BJ (cell line): ENCODE results near the gene CYB561D1. TPM values are rescaled to one million over a fixed set of nuclear protein-coding genes. Genes with fewer than 3 reads are reported as not detected.
"Not testable (repeated sequence)": the region's sequence is repeated elsewhere in the genome, so short reads cannot be mapped to it uniquely, and the experiment has no call there.

Experiments
- CTCF ChIA-PET: fragments of 350-600 bp; formaldehyde crosslinking; extraction: SDS; loops from one replicate; lab custom pipeline; 2021; ENCODE audit warnings: antibody characterized with exemption, inconsistent platforms; lab: Yijun Ruan, JAX
- POLR2A ChIA-PET: fragments of 300-600 bp; sonication (Branson Sonifier 250); formaldehyde crosslinking; extraction: SDS; loops from one replicate; lab custom pipeline; 2021; ENCODE audit warnings: antibody characterized with exemption; lab: Charles Lee
- DNase-seq: peaks from one replicate; pipeline ENCODE4 v3.0.0-alpha.2; 2011; ENCODE audit warnings: low read depth
- H3K27me3 ChIP-seq: 2 replicates; pipeline ENCODE4 v1.6.0; 2011; ENCODE audit warnings: low read length; ENCODE audit not compliant: control insufficient read depth, insufficient read depth
- H3K36me3 ChIP-seq: 2 replicates; pipeline ENCODE4 v1.5.1; 2011; ENCODE audit warnings: low read length; ENCODE audit not compliant: control insufficient read depth, insufficient read depth
- H3K4me3 ChIP-seq: 2 replicates; pipeline ENCODE4 v1.5.1; 2011; ENCODE audit warnings: low read depth, mild to moderate bottlenecking, control low read depth, low read length
- CTCF ChIP-seq: IDR thresholded peaks from 2 replicates; pipeline ENCODE4 v1.5.1; 2011; ENCODE audit warnings: low read depth, mild to moderate bottlenecking, control low read depth, inconsistent platforms, low read length, moderate library complexity; ENCODE audit not compliant: insufficient read depth
- polyA minus RNA-seq: library from RNA; depleted of rRNA, polyadenylated mRNA; stranded (reverse); fragments of >200 nt; gene quantifications from 2 replicates; pipeline ENCODE4 v1.2.3, GENCODE V29; 2011; rRNA and poly(A)+ RNA removed
- polyA plus RNA-seq: library from polyadenylated mRNA; depleted of rRNA; stranded (reverse); fragments of >200 nt; gene quantifications from 2 replicates; pipeline ENCODE4 v1.2.3, GENCODE V29; 2011; rRNA removed

Gene CYB561D1
- polyA plus RNA-seq (8.2 and 10.8 TPM in 2 replicates), polyA minus RNA-seq (9.3 and 14.3 TPM in 2 replicates)

- ChIA-PET CTCF (interaction anchor here (0.6 to 32.2 kb wide), 27 partner anchors 9 to 445 kb away, joined by 3 to 1371 read pairs (median 4); partner anchors contain the start of genes AMIGO1, ATXN7L2, GNAI3 and GPR61), POLR2A (interaction anchor here (1.1 kb wide), 1 partner anchor 67 kb away, joined by 26 read pairs; no protein-coding TSS in a partner anchor)
- no peaks in the 10 kb centered on the region for H3K27me3 ChIP-seq
- H3K36me3 ChIP-seq: peaks cover 32% of the 10 kb centered on the region
- DNase-seq: no peak
- peak; percentile 87 for TF ChIP-seq CTCF
- peak within 1 kb of the TSS; percentile 83 for H3K4me3 ChIP-seq
Observed at GRCh38 chr1:109493805-109494539, at the start of gene CYB561D1. TSS of gene CYB561D1 (plus strand) at chr1:109494094. CDS start at chr1:109494140, 46 bp downstream.

GRCh38 chr1:109444346-109444745 is 49.5 kb upstream of the CYB561D1 start:
- TF ChIP-seq CTCF: no peak
- Histone ChIP-seq H3K27me3 (no peaks in the 10 kb centered on the region), H3K36me3 (no peaks in the 10 kb centered on the region), H3K4me3 (no peak overlapping the region)
- ChIA-PET CTCF (interaction anchor here (1.2 kb wide), 2 partner anchors 9 to 14 kb away, joined by 3 to 4 read pairs; no protein-coding TSS in a partner anchor), POLR2A (no interaction called here)
- no peak for DNase-seq

GRCh38 chr1:109445949-109446695 is 47.8 kb upstream of the CYB561D1 start:
- DNase-seq: peak; percentile 96
- H3K36me3 ChIP-seq, H3K4me3 ChIP-seq, H3K27me3 ChIP-seq, CTCF ChIA-PET: not testable (repeated sequence)
- POLR2A ChIA-PET: interaction anchor here (0.7 to 1.0 kb wide), 2 partner anchors 21 to 170 kb away, joined by 5 to 8 read pairs; no protein-coding TSS in a partner anchor

GRCh38 chr1:109447524-109447923 is 46.4 kb upstream of the CYB561D1 start:
- ChIA-PET CTCF (interaction anchor here (1.1 kb wide), 1 partner anchor 86 kb away, joined by 3 read pairs; no protein-coding TSS in a partner anchor), POLR2A (no interaction called here)
- no peak for TF ChIP-seq CTCF
- H3K27me3 ChIP-seq: no peaks in the 10 kb centered on the region
- no peak for DNase-seq
- H3K4me3 ChIP-seq: no peak overlapping the region
- no peaks in the 10 kb centered on the region for H3K36me3 ChIP-seq

- Histone ChIP-seq H3K27me3 (no peaks in the 10 kb centered on the region), H3K36me3 (no peaks in the 10 kb centered on the region), H3K4me3 (no peak overlapping the region)
- ChIA-PET POLR2A (no interaction called here), CTCF (no interaction called here)
- no peak for DNase-seq
- no peak for TF ChIP-seq CTCF
Observed at GRCh38 chr1:109454497-109455133, 39.3 kb upstream of the CYB561D1 start.
